ENCODE results near the gene EEIG2.

DNA sequence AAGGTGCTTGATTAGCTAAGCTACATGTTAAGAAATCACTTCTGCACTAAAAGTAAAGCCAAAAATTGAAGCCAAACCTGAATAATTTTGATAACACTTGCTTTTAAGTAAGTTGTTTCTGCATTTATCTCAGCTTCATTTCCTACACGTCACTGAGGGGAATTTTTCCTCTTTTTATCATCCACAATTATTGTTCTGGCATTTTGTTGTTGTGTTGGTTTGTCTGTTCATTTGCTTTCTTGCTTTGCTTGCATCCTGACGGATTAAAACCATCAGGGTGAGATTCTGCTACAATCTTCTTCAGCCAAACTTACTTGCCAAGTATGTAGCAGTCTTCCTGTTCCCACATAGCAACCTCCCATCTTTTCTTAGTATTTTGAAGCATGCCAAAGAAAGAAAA lies 18.0 kb upstream of the EEIG2 start:
- TF ChIP-seq CTCF (IDR thresholded peaks at IDR 0.05) (no peak), TAF1 (IDR thresholded peaks at IDR 0.05; ENCODE audit: borderline replicate concordance, low read depth, low read length) (no peak), POLR2AphosphoS5 (IDR thresholded peaks at IDR 0.05; ENCODE audit: low read depth, low read length) (no peak), MXI1 (IDR thresholded peaks at IDR 0.05; ENCODE audit: low read depth, low read length) (no peak), CHD2 (IDR thresholded peaks at IDR 0.05; ENCODE audit: low read length, partially characterized antibody) (no peak), SIN3A (IDR thresholded peaks at IDR 0.05; ENCODE audit: borderline replicate concordance, low read depth, low read length) (no peak), YY1 (IDR thresholded peaks at IDR 0.05; ENCODE audit: low read depth) (no peak)

All from SK-N-SH (cell line).